ENCODE results near the gene PPP2R2C.

DNA sequence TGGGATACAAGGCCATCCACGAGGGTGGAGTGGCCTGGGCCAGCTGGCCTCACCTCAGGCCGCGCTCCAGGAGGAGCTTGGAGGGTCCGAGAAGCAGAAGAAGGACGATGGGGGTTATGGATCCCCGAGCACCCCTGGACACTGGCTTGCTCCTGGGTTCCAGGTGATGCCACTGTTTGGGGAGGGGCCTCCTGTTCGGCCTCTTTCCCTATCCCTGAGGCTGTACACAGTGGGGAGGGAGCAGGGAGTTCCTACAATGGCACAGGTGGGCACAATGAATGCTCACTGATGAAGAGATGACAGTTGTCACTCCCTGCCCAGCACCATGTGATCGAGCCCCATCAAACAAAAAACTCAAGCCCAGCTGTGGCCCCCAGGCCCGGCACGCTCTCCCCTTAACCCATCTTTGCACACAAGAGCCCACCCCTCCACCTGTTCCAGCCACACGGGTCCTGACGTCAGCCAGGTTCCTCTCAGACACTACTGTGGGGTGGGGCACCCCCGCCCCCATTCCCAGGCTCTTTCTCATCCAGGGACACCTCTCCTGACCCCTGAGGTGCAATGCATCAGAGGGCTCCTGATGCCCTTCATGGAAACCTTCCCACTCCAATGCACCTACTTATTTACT is 132.5 kb downstream of the PPP2R2C start:
- TF ChIP-seq, protein P1, sequence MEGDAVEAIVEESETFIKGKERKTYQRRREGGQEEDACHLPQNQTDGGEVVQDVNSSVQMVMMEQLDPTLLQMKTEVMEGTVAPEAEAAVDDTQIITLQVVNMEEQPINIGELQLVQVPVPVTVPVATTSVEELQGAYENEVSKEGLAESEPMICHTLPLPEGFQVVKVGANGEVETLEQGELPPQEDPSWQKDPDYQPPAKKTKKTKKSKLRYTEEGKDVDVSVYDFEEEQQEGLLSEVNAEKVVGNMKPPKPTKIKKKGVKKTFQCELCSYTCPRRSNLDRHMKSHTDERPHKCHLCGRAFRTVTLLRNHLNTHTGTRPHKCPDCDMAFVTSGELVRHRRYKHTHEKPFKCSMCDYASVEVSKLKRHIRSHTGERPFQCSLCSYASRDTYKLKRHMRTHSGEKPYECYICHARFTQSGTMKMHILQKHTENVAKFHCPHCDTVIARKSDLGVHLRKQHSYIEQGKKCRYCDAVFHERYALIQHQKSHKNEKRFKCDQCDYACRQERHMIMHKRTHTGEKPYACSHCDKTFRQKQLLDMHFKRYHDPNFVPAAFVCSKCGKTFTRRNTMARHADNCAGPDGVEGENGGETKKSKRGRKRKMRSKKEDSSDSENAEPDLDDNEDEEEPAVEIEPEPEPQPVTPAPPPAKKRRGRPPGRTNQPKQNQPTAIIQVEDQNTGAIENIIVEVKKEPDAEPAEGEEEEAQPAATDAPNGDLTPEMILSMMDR (conservative IDR thresholded peaks at IDR 0.05 in 1 of 2, IDR thresholded peaks at IDR 0.05 in 1 of 2; ENCODE audit: low read depth in 1 of 2, low read length in 2 of 2): no peak
- no peak for TF ChIP-seq EZH2 (IDR thresholded peaks at IDR 0.05; ENCODE audit: low read length, missing control alignments)
